GM08714 (cell line): Measurements from ENCODE around the gene ARHGDIA.
"Not testable (repeated sequence)": the region's sequence is repeated elsewhere in the genome, so short reads cannot be mapped to it uniquely, and the experiment has no call there.

ENCODE experiments used
- H3K4me3 ChIP-seq: fragments of 200-500 bp; sonication (Bioruptor generic); 2 replicates; pipeline ENCODE4 v1.5.1; 2014; ENCODE audit warnings: mild to moderate bottlenecking, low read length, inconsistent platforms
- ZNF274 ChIP-seq: IDR thresholded peaks from 2 replicates; pipeline ENCODE4 v1.6.1; 2012; ENCODE audit warnings: mild to moderate bottlenecking, low read depth, low read length

Gene ARHGDIA

DNA sequence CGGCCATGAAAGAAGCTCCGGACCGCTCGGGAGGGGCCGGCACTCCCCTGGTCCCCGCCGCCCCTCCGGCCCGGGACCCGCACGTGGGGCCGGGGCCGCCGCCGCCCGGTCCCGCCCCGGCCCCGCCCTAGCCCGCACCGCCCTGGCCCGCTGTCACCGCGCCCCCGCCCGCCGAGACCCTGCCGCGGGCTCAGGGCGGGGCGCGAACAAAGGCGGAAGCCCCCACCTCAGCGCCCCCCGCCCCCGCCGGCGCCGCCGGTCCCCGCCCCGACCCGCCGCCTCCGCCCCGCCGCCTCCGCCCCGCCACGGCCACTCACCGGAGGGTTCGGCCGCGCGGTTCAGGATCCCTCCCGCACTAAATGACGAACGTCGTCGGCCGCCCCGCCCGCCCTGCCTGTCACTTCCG lies at the start of gene ARHGDIA:
Gene ARHGDIA, minus strand, starts transcription at position 357 of the 406 bp plus-strand sequence. CDS start 1,407 bp downstream, outside the sequence.
- TF ChIP-seq ZNF274, result no peak
- H3K4me3 ChIP-seq, result peak within 1 kb of the TSS; percentile 94

DNA sequence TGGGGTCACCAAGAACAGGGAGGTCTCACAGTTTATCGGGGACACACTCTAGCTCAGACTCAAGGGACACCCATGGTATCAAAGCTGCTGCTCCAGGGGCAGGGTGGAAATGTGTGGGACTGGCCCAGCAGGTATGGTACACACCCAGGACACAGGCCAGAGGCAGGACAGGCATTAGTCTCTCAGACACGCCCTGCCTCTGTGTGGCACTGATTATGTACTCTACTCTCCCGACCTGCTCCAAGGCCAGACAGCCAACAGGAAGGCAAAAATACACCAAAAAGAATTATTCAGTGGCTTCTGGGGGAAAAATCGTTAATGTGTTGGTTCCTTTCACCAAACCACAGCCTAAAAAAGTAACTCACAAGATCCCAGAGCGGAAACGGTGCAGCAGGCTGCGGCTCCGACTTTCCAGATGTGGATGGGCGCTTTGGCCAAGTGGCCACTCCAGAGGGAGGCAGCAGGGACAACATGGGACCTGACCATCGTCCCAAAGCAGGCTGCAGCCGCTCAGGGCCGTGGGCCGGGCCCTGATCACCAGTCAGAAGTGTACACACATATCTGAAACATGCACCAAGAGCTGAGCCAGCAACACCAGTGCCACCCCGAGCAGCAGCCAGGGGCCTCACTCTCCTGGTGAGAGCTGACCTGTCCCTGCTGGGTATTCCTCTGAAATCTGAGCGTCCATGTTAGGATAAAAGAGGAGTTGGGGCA lies 47.9 kb upstream of the ARHGDIA start:
- no peak overlapping the region for H3K4me3 ChIP-seq
- TF ChIP-seq ZNF274, result no peak

DNA sequence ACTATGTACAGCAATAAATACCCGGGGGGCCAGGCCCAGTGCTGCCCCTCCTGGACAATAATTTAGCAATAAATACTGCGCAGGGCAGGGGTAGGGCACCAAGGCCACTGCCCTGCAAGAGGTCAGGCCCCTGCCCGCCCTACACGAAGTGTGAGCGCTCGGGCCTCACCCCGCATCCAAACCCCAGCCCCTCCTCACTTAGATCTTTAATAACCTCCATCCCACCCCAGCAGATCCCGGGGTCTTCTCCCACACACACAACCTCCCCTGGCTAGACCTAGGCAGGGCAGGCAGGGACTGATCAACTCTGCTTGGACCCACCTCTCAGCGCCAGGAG lies 47.2 kb upstream of the ARHGDIA start:
- not testable (repeated sequence) for H3K4me3 ChIP-seq

DNA sequence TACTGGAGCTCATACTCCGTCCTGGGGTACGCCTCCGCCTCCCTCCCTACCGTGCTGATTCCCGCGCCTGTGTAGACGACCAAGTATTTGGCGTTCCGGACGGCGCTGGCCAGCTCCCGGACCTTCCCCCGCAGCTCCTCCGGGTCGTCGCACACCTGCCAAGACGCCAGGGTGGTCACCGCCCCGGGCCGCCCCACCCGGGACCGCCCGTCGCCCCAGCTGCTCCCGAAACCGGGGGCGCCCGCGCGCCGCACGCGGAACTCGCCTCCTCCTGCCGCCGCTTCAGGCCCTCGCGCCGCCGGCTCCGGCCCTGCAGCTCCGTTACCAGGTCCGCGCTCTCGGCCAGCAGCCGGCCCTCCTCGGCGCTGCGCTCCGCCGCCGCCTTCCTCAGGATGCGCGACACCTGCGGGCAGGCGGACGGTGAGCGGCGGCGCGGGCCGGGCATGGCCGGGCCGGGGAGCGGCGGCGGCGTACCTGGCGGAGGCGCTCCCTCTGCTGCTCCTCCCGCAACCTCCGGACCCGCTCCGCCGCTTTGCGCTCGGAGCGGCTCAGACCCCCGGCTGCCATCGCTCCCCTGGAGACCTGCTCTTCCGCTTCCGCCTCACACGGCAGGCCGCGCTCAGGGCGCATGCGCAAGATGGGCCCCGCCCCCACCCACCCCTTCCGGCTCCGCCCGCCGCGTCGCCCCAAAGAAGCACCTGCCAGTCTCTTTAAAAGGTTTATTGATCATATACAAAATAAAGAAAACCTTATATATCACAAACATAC lies 46.6 kb upstream of the ARHGDIA start, which contains the start of gene SIRT7:
Gene SIRT7, minus strand, starts transcription at position 612 of the 768 bp plus-strand sequence. Its CDS starts 45 bp downstream, at position 567.
- peak within 1 kb of the TSS; percentile 83 for H3K4me3 ChIP-seq

DNA sequence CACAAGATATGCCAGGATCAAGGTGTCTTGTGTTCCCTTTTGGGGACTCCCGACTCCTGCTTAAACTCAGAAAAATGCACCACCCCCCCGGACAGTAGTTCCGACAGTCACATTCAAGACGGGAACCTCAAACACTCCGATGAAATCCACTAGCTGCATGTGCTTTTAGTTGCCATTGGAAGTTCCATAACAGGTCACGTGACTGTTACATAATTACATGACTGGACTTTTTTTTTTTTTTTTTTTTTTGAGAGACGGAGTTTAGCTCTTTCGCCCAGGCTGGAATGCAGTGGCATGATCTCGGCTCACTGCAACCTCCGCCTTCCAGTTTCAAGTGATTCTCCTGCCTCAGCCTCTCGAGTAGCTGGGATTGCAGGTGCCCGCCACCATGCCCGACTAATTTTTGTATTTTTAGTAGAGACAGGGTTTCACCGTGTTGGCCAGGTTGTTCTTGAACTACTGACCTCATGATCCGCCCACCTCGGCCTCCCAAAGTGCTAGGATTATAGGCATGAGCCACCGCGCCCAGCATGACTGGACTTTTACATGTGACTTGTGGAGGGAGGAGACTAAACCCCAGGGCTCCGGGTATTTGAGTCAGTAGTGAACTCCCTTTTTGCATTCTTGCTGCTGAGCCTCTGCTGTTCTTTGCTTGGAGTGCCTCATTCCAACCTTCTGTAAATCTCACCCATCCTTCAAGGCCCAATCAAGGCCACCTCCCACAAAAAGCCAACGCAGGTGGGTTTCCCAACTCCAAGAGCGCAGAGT lies 45.3 kb upstream of the ARHGDIA start:
- peak overlapping the region; percentile 83; the same call in 1 of the 2 replicates for H3K4me3 ChIP-seq
- TF ChIP-seq ZNF274, result no peak

More for the DNA sequence above, 46.6 kb upstream of the ARHGDIA start, which contains the start of gene SIRT7:
- no peak for TF ChIP-seq ZNF274

DNA sequence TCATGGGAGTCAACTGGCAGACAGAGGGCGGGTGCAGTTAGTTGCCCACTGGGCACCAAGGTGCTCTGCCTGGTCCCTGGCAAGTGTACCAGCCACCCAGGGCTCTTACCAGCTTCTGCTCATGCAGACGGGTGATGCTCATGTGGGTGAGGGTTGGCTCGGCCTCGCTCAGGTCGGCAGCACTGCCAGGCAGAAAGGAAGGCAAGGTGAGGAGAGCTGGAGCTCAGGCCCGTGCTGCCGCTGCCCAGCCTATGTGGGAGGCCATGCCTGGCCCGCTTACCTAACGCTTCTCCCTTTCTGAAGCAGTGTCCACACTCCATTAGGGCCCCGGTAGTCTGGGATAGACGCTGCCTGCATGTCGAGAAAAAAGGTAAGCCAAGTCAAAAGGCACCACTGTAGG lies 44.2 kb upstream of the ARHGDIA start:
- no peak for TF ChIP-seq ZNF274
- no peak overlapping the region for H3K4me3 ChIP-seq

DNA sequence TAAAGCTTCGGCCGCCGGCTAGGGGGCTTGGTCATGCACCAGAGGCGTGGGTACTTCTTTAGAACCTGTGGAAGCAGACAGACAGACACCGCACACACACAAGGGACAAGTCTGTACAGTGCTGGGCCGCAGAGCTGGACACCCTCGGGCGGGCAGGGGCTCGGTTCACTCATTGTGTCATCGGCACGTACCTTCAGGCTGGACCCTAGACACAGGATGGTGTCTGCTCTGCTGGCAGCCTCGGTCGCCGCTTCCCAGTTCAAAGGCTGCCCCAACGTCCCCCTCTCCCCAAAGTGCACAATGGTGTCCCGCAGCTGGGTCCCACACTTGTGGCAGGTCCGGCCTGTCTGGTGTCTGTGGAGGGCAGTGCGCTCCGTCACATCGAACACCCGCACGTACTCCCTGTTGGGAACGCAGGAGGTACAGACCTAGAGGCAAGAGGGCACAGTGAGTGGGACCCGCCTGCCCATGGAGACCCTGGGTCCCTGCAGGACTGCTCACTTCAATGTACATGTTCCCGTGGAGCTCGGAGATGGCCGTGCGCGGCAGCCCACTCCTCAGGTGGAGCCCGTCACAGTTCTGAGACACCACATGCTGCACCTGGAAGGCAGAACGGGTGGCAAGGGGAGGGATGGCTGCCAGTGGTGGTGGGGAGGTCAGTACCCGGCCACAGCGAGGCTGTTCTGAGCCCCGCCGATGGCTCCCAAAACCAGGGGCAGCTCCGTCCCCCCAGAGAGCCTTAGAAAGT lies 43.1 kb upstream of the ARHGDIA start:
- H3K4me3 ChIP-seq, result no peak overlapping the region
- TF ChIP-seq ZNF274, result no peak

DNA sequence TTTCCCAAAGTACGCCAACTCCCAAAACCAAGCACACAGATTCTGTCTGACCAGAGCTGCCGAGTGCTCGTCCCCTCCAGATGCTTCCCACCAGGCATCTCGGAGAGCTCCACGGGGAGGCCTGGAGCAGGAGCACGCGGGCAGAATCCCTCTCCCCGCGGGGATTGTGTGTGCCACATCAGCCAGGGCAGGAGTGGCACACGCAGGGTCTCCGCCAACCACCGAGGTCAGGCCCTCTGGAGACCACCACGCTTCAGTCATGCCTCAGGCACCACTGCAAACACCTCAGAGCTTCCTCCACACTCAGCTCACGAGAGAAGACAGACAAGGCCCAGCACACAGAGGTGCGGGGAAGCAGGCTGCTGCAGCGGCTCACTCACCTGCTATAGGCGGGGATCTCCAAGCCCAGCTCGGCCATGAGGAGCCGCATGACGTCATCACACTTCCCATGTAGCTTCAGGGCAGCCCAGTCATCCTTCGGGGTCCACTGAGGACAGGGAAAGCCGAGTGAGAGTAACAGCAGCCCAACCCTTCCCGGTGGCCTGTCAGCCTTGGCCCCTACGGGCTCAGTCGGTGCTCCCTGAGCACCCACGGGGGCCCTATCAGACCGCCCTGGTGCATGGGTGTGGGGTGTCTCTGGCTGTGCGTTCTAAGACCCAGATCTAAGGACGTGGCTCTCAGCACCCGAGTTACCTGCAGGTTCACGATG lies 42.4 kb upstream of the ARHGDIA start:
- TF ChIP-seq ZNF274, result no peak
- no peak overlapping the region for H3K4me3 ChIP-seq

DNA sequence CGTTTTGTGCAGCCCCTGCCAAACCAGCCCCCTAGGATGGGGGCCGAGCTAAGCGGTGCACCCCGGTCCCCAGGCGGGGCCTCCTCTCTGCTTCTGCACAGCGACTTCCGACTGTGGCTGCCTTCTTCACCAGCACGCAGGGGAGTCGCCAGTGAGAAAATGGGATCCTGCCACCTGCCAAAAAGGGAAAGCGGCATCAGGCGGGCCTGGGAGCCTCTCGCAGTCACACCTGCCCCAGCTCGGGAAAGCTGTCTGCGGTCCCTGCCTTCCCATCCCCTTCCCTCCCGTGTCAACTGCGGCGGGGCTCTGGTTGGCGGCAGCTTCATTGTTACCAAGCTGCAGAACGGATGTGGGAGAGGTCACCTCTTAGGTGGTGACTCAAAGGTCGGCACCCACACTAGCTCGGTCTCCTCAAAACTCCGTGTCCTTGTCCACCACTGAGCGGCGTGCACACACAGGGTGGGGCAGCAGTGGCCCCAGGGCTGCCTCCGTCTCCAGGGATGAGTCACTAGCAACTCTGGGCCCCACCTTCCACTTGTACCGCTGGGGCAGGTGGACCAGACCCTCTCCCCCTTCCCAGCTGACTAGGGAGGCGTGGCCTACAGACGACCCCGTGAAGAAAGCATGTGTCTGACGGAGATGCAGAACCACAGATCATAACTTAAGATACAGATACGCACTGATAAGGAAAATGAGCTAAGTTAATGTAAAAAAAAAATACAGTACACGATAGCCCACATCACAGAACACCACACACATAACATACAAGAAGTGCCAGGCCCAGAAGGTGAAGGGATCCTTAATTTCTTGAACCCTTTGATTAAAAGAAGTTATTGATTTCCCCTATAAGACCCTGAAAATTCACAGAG lies 41.5 kb upstream of the ARHGDIA start:
- TF ChIP-seq ZNF274, result no peak
- no peak overlapping the region for H3K4me3 ChIP-seq

DNA sequence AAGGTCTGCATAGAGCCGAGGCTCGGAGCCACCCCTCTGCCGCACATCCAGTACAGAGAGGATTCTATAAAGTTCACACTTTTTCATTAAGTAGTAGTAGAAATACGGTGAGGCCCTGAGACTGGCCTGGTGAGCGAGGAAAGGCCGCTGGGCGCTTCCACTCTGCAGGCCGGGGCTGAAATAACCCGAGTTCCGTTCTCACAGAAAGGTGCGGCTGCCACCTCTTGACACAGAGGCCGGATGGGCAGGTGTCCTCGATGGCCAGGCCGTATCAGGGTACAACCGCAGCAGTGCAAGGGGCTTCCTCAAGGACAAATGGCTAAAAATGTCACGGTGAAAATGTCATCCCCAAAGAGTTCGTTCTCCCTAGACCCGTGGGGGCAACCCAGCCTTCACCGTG lies 40.8 kb upstream of the ARHGDIA start:
- no peak for TF ChIP-seq ZNF274
- no peak overlapping the region for H3K4me3 ChIP-seq

DNA sequence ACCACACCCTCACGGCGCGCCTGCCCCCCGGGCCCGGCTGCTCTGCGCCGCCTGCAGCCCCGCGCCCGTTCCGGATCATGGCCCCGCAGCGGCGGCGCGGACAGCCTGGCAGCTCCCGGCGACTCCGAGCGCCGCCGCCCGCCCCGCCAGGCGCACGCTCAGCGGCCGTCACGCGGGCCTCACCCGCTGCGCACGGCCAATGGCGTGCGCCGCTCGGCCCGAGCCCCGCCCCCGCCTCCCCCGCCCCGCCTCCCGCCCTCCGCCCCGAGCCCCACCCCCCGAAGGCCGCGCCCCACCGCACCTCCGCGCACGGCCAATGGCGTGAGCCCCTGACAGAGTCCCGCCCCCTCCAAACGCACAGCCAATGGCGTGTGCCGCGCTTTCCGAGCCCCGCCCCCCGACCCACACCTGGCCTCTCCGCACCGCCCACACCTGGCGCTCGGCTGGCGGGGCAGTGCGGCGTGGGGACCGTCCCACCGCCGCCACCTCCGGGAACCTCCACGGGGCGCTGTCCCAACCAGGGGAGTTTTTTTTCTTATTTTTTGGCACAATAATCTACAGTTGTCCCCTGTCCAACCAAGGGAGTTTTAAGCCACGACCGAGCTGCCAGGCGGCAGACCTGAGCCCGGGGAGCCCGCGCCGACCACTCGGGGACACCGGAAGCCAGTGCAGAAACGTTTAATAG lies 40.3 kb upstream of the ARHGDIA start, which contains the start of gene PCYT2:
Gene PCYT2, minus strand, starts transcription at position 123 of the 685 bp plus-strand sequence. Its CDS starts 44 bp downstream, at position 79.
- TF ChIP-seq ZNF274, result no peak
- peak within 1 kb of the TSS; percentile 93 for H3K4me3 ChIP-seq

DNA sequence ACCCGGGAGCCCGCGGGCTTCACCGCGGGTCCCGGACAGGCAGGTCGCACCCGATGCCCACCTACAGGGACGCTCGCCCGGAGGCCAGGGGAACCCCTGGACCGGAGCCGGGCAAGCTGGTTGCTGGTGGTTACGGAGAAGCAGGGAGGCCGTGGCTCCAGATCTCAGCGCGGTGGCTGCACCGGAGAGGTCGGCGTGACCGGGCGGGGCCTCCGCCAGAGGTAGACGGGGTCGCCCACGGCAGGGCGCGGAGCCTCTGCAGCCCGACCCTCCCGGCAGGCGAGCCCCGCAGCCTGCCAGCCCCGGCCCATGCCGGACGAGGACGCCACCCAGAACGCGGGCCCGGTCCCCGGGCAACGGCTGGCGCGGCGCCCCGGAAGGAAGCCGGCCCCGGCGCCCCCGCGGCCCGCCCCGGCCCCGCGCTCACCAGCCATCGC lies 39.7 kb upstream of the ARHGDIA start:
- TF ChIP-seq ZNF274, result no peak
- peak overlapping the region; percentile 93 for H3K4me3 ChIP-seq
